ENCODE measurements around the gene TMEM247.

DNA sequence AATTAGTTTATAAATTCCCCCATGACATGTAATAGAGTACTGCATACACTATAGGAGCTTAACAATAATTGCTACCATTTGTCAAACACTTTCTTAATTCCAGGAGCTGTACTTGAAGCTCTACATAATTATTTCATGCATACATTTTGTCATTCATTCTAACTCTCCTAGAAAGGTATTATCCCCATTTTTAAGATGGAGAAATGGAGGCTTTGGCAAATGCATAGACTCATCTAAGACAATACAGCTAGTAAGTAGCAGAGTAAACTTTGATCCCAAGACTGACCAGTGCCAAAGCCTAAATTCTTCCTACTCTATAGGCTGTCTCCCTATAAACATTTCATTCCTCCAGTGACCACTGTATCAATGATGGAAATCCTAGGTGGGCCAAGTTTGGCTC lies 42.6 kb upstream of the TMEM247 start:
- TF ChIP-seq, protein P1, sequence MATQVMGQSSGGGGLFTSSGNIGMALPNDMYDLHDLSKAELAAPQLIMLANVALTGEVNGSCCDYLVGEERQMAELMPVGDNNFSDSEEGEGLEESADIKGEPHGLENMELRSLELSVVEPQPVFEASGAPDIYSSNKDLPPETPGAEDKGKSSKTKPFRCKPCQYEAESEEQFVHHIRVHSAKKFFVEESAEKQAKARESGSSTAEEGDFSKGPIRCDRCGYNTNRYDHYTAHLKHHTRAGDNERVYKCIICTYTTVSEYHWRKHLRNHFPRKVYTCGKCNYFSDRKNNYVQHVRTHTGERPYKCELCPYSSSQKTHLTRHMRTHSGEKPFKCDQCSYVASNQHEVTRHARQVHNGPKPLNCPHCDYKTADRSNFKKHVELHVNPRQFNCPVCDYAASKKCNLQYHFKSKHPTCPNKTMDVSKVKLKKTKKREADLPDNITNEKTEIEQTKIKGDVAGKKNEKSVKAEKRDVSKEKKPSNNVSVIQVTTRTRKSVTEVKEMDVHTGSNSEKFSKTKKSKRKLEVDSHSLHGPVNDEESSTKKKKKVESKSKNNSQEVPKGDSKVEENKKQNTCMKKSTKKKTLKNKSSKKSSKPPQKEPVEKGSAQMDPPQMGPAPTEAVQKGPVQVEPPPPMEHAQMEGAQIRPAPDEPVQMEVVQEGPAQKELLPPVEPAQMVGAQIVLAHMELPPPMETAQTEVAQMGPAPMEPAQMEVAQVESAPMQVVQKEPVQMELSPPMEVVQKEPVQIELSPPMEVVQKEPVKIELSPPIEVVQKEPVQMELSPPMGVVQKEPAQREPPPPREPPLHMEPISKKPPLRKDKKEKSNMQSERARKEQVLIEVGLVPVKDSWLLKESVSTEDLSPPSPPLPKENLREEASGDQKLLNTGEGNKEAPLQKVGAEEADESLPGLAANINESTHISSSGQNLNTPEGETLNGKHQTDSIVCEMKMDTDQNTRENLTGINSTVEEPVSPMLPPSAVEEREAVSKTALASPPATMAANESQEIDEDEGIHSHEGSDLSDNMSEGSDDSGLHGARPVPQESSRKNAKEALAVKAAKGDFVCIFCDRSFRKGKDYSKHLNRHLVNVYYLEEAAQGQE (IDR thresholded peaks at IDR 0.05; ENCODE audit: low read depth, low read length), result no peak
- TF ChIP-seq RAD21 (IDR thresholded peaks at IDR 0.05; ENCODE audit: insufficient read depth, low read depth, low read length), result no peak
- TF ChIP-seq CBFB (IDR thresholded peaks at IDR 0.05; ENCODE audit: low read depth), result no peak
- TF ChIP-seq HDAC6 (IDR thresholded peaks at IDR 0.05; ENCODE audit: unreplicated experiment), result no peak
- TF ChIP-seq, protein P2, sequence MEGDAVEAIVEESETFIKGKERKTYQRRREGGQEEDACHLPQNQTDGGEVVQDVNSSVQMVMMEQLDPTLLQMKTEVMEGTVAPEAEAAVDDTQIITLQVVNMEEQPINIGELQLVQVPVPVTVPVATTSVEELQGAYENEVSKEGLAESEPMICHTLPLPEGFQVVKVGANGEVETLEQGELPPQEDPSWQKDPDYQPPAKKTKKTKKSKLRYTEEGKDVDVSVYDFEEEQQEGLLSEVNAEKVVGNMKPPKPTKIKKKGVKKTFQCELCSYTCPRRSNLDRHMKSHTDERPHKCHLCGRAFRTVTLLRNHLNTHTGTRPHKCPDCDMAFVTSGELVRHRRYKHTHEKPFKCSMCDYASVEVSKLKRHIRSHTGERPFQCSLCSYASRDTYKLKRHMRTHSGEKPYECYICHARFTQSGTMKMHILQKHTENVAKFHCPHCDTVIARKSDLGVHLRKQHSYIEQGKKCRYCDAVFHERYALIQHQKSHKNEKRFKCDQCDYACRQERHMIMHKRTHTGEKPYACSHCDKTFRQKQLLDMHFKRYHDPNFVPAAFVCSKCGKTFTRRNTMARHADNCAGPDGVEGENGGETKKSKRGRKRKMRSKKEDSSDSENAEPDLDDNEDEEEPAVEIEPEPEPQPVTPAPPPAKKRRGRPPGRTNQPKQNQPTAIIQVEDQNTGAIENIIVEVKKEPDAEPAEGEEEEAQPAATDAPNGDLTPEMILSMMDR (IDR thresholded peaks at IDR 0.05 in 2 of 3, conservative IDR thresholded peaks at IDR 0.05 in 1 of 3; ENCODE audit: control insufficient read depth in 2 of 3, extremely low read depth in 1 of 3, insufficient read depth in 1 of 3, low read depth in 3 of 3, low read length in 3 of 3), result no peak
- TF ChIP-seq ATF7 (IDR thresholded peaks at IDR 0.05; ENCODE audit: low read depth), result no peak
- no peak for TF ChIP-seq ZNF274 (IDR thresholded peaks at IDR 0.05; ENCODE audit: insufficient read depth, insufficient read length)

Data from GM12878 (cell line).